Endodermal cell (in vitro differentiated cells): ENCODE results near the gene DYNLRB1. TPM values are rescaled to one million over a fixed set of nuclear protein-coding genes. Genes with fewer than 3 reads are reported as not detected.

ENCODE experiments used
- DNase-seq: peaks from one replicate; pipeline ENCODE4 v3.0.0-alpha.2; 2017
- H3K27ac ChIP-seq: 2 replicates; pipeline ENCODE4 v1.5.1; 2013; ENCODE audit warnings: mild to moderate bottlenecking, low read depth, low read length, moderate library complexity
- H3K27me3 ChIP-seq: 2 replicates; pipeline ENCODE4 v1.6.1; 2013; ENCODE audit warnings: mild to moderate bottlenecking, low read length, moderate library complexity; ENCODE audit not compliant: insufficient read depth, control insufficient read depth, poor library complexity, severe bottlenecking
- H3K36me3 ChIP-seq: 2 replicates; pipeline ENCODE4 v1.7.0; 2013; ENCODE audit warnings: mild to moderate bottlenecking, low read length, moderate library complexity; ENCODE audit not compliant: control insufficient read depth, insufficient read depth
- H3K4me1 ChIP-seq: one replicate; pipeline ENCODE4 v1.7.0; 2013; ENCODE audit warnings: low read length; ENCODE audit not compliant: control insufficient read depth, insufficient read depth
- H3K4me3 ChIP-seq: 2 replicates; pipeline ENCODE4 v1.5.1; 2013; ENCODE audit warnings: mild to moderate bottlenecking, low read length, moderate library complexity
- H3K9ac ChIP-seq: 2 replicates; pipeline ENCODE4 v1.6.1; 2013; ENCODE audit warnings: mild to moderate bottlenecking, low read length, moderate library complexity; ENCODE audit not compliant: poor library complexity, severe bottlenecking; ENCODE audit errors: extremely low read depth
- H3K9me3 ChIP-seq: 2 replicates; pipeline ENCODE4 v1.6.1; 2013; ENCODE audit warnings: mild to moderate bottlenecking, low read length, moderate library complexity; ENCODE audit not compliant: control insufficient read depth
- H3K27ac Mint-ChIP-seq: 2 replicates; pipeline ENCODE4 v1.8.0; 2020; ENCODE audit warnings: mixed read lengths
- H3K27me3 Mint-ChIP-seq: 2 replicates; pipeline ENCODE4 v1.8.0; 2021; ENCODE audit warnings: mild to moderate bottlenecking, mixed read lengths; ENCODE audit not compliant: insufficient read depth
- H3K36me3 Mint-ChIP-seq: 2 replicates; pipeline ENCODE4 v1.8.0; 2020; ENCODE audit warnings: low read depth, mixed read lengths
- H3K4me1 Mint-ChIP-seq: 2 replicates; pipeline ENCODE4 v1.8.0; 2020; ENCODE audit warnings: mixed read lengths
- H3K4me3 Mint-ChIP-seq: 2 replicates; pipeline ENCODE4 v1.8.0; 2020; ENCODE audit warnings: mild to moderate bottlenecking, moderate library complexity, mixed read lengths
- H3K9me3 Mint-ChIP-seq: 2 replicates; pipeline ENCODE4 v1.8.0; 2020; ENCODE audit warnings: mild to moderate bottlenecking, mixed read lengths
- WGBS, 2 experiments: methylation state at CpG; one replicate each; pipeline versions ENCODE4 v1.1.5 to v1.1.7; 2013; ENCODE audit warnings: missing lambda C conversion rate in 2 of 2, mixed read lengths in 1 of 2; ENCODE audit not compliant: insufficient coverage in 1 of 2, insufficient read length in 1 of 2; 5-methylcytosine and 5-hydroxymethylcytosine counted together
- total RNA-seq, 2 donors: library from RNA; stranded (reverse); fragmentation: NEBNext Ultra II Directional in 1 of 2; extraction: Animal tissue kit (Norgen Biotek cat#: 25700) in 1 of 2; gene quantifications; 2 replicates in 1 of 2; 3 replicates in 1 of 2; pipeline ENCODE4 v1.2.1, GENCODE V29; 2021
- TF ChIP-seq, protein P1 (sequence below): fragments of 200-600 bp; sonication (generic); conservative IDR thresholded peaks from 2 replicates; pipeline ENCODE4 v1.5.0; 2021; ENCODE audit warnings: antibody characterized with exemption, mild to moderate bottlenecking

Gene DYNLRB1
- total RNA-seq, 2 donors from 2014 or later = 194 to 213 TPM

DNA sequence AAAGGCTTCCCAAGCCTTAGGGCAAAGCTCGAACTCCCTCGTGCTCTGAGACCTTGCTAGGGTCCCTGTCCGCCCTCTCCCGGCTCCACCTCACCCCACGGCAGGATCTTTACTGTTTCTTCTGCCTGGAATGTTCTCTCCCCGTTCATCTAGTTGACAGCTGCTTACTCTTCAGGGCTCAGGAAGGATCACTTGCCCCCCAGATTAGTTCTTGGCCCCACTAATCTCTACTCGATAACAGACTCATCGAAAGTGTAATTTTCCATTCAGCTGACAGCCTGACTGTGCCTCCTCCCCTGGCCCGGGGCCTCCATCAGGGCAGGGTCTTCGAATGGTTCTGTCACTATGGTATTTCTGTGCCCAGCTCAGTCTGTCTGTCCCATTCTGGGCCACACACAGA is 45.4 kb downstream of the DYNLRB1 start:
- no peaks in the 10 kb centered on the region for H3K27me3 ChIP-seq
- peaks cover 6% of the 10 kb centered on the region for H3K36me3 Mint-ChIP-seq
- WGBS, 2 experiments = 94% methylated on average over 10 of the region's 10 CpGs
- no peaks in the 10 kb centered on the region for H3K9me3 ChIP-seq
- no peak overlapping the region for H3K27ac ChIP-seq
- TF ChIP-seq, protein P1, sequence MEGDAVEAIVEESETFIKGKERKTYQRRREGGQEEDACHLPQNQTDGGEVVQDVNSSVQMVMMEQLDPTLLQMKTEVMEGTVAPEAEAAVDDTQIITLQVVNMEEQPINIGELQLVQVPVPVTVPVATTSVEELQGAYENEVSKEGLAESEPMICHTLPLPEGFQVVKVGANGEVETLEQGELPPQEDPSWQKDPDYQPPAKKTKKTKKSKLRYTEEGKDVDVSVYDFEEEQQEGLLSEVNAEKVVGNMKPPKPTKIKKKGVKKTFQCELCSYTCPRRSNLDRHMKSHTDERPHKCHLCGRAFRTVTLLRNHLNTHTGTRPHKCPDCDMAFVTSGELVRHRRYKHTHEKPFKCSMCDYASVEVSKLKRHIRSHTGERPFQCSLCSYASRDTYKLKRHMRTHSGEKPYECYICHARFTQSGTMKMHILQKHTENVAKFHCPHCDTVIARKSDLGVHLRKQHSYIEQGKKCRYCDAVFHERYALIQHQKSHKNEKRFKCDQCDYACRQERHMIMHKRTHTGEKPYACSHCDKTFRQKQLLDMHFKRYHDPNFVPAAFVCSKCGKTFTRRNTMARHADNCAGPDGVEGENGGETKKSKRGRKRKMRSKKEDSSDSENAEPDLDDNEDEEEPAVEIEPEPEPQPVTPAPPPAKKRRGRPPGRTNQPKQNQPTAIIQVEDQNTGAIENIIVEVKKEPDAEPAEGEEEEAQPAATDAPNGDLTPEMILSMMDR = no peak
- no peak overlapping the region for H3K4me3 Mint-ChIP-seq
- H3K4me3 ChIP-seq = no peak overlapping the region
- H3K36me3 ChIP-seq = no peaks in the 10 kb centered on the region
- peaks cover 11% of the 10 kb centered on the region for H3K27me3 Mint-ChIP-seq
- no peaks in the 10 kb centered on the region for H3K4me1 ChIP-seq
- no peak overlapping the region for H3K9ac ChIP-seq
- no peak overlapping the region for H3K27ac Mint-ChIP-seq
- H3K4me1 Mint-ChIP-seq = peaks cover 5% of the 10 kb centered on the region
- no peak for DNase-seq
- H3K9me3 Mint-ChIP-seq = no peaks in the 10 kb centered on the region

DNA sequence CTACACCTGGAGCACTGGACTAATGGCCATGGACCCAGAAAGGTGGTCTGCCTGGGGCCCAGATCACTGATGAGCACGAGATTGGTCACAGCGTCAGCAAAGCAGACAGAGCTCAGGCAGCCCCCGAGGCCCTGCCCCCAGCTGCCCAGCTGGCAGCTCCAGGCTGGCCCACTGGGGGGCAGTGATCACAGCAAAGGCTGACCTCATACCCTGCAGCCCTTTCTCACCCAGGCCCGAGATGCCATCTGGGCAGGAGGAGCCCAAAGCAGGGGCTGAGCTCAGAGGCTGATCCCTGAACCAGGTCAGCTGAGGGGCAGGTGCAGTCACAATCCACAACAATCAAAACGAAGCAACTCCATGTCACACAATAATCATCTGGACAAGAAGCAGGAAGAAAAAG is 46.4 kb downstream of the DYNLRB1 start:
- Mint-ChIP-seq H3K9me3 (no peaks in the 10 kb centered on the region), H3K27me3 (peaks cover 8% of the 10 kb centered on the region), H3K4me3 (no peak overlapping the region), H3K27ac (no peak overlapping the region), H3K4me1 (peaks cover 6% of the 10 kb centered on the region), H3K36me3 (peaks cover 6% of the 10 kb centered on the region)
- no peak overlapping the region for H3K4me3 ChIP-seq
- no peaks in the 10 kb centered on the region for H3K4me1 ChIP-seq
- no peak overlapping the region for H3K27ac ChIP-seq
- 80% methylated on average over 4 of the region's 5 CpGs; no CpG with 5 or more reads in 1 of the 2 experiments for WGBS, 2 experiments
- TF ChIP-seq, protein P1 = peak; percentile 78
- no peaks in the 10 kb centered on the region for H3K36me3 ChIP-seq
- H3K27me3 ChIP-seq = no peaks in the 10 kb centered on the region
- H3K9me3 ChIP-seq = no peaks in the 10 kb centered on the region
- H3K9ac ChIP-seq = no peak overlapping the region
- peak; percentile 81 for DNase-seq

DNA sequence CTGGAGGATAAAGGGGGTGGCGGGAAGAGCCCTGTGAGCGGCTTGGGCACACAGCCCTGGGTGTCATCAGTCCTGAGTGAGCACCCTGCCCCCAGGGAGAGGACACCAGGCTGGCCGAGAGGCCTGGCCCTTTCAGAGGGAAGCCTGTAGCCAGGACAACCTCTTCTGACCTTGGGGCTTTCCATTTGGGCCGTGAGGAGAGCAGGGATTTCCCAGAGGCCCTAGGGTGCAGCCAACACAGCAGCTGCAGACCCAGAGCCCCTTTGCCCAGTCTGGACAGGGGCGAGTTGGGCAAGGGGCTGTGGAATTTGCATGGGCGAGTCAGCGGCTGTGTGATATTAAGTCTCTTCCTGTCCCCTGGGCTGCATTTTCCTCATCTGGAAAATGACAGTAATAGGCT is 48.6 kb downstream of the DYNLRB1 start:
- no peaks in the 10 kb centered on the region for H3K36me3 ChIP-seq
- no peak overlapping the region for H3K27ac Mint-ChIP-seq
- H3K9me3 ChIP-seq = no peaks in the 10 kb centered on the region
- H3K27me3 Mint-ChIP-seq = no peaks in the 10 kb centered on the region
- peaks cover 9% of the 10 kb centered on the region for H3K4me1 Mint-ChIP-seq
- TF ChIP-seq, protein P1 = no peak
- H3K4me1 ChIP-seq = no peaks in the 10 kb centered on the region
- H3K27ac ChIP-seq = no peak overlapping the region
- H3K27me3 ChIP-seq = no peaks in the 10 kb centered on the region
- H3K9me3 Mint-ChIP-seq = no peaks in the 10 kb centered on the region
- H3K9ac ChIP-seq = no peak overlapping the region
- peaks cover 10% of the 10 kb centered on the region for H3K36me3 Mint-ChIP-seq
- DNase-seq = no peak
- H3K4me3 Mint-ChIP-seq = no peak overlapping the region
- H3K4me3 ChIP-seq = no peak overlapping the region
- WGBS, 2 experiments = 87 to 93% methylated on average over 5 to 7 of the region's 7 CpGs
